DOHH2 (cell line): ENCODE measurements around the gene APLP2.
"Not testable (repeated sequence)": the region's sequence is repeated elsewhere in the genome, so short reads cannot be mapped to it uniquely, and the experiment has no call there.

Experiments
- H3F3A ChIP-seq: fragments of 200-600 bp; sonication (generic), shearing (Covaris generic); 2 replicates; pipeline ENCODE4 v1.6.0; 2016; ENCODE audit warnings: antibody characterized with exemption, mild to moderate bottlenecking; ENCODE audit not compliant: control insufficient read depth, insufficient read depth
- H3K27ac ChIP-seq: fragments of 200-600 bp; sonication (generic); 2 replicates; pipeline ENCODE4 v1.5.1; 2014; ENCODE audit warnings: low read depth, mild to moderate bottlenecking, low read length, moderate library complexity
- H3K27me3 ChIP-seq: fragments of 200-600 bp; sonication (generic); 2 replicates; pipeline ENCODE4 v1.6.1; 2014; ENCODE audit warnings: mild to moderate bottlenecking, low read length, mixed read lengths; ENCODE audit not compliant: control insufficient read depth
- H3K36me3 ChIP-seq: fragments of 200-600 bp; sonication (generic); 2 replicates; pipeline ENCODE4 v1.6.1; 2014; ENCODE audit warnings: mild to moderate bottlenecking, low read length, moderate library complexity, mixed read lengths; ENCODE audit not compliant: control insufficient read depth
- H3K4me1 ChIP-seq: fragments of 200-600 bp; sonication (generic); 2 replicates; pipeline ENCODE4 v1.6.1; 2014; ENCODE audit warnings: mild to moderate bottlenecking, low read length, mixed read lengths; ENCODE audit not compliant: control insufficient read depth
- H3K4me2 ChIP-seq: fragments of 200-600 bp; sonication (generic); 2 replicates; pipeline ENCODE4 v1.6.0; 2014; ENCODE audit warnings: mild to moderate bottlenecking, low read length, moderate library complexity
- H3K4me3 ChIP-seq: fragments of 200-600 bp; sonication (generic); 2 replicates; pipeline ENCODE4 v1.5.1; 2014; ENCODE audit warnings: mild to moderate bottlenecking, low read length, mixed read lengths
- H3K79me2 ChIP-seq: fragments of 200-600 bp; sonication (generic); 2 replicates; pipeline ENCODE4 v1.6.1; 2014; ENCODE audit warnings: mild to moderate bottlenecking, low read length, mixed read lengths; ENCODE audit not compliant: control insufficient read depth
- H3K9me2 ChIP-seq: fragments of 200-600 bp; sonication (generic); replicated peaks from 2 replicates; pipeline ENCODE4 v1.6.1; 2014; ENCODE audit warnings: mild to moderate bottlenecking, low read length, mixed read lengths; ENCODE audit not compliant: control insufficient read depth
- H3K9me3 ChIP-seq: fragments of 200-600 bp; sonication (generic); 2 replicates; pipeline ENCODE4 v1.6.1; 2014; ENCODE audit warnings: antibody characterized with exemption, low read length, mixed read lengths; ENCODE audit not compliant: control insufficient read depth, insufficient read depth
- H4K20me1 ChIP-seq: fragments of 200-600 bp; sonication (generic); 2 replicates; pipeline ENCODE4 v1.6.0; 2014; ENCODE audit warnings: low read depth, mild to moderate bottlenecking, antibody characterized with exemption, low read length, moderate library complexity; ENCODE audit not compliant: control insufficient read depth, insufficient read depth
- CTCF ChIP-seq: fragments of 200-600 bp; sonication (generic); IDR thresholded peaks from one replicate; pipeline ENCODE4 v1.5.1; 2014; ENCODE audit warnings: antibody characterized with exemption, mild to moderate bottlenecking, low read depth, low read length; ENCODE audit not compliant: poor library complexity, severe bottlenecking
- EZH2phosphoT487 ChIP-seq: fragments of 200-600 bp; sonication (generic); IDR thresholded peaks from 2 replicates; pipeline ENCODE4 v1.6.1; 2017; ENCODE audit warnings: borderline replicate concordance, mild to moderate bottlenecking, antibody characterized with exemption, low read length, moderate library complexity, mixed read lengths

The APLP2 gene

DNA sequence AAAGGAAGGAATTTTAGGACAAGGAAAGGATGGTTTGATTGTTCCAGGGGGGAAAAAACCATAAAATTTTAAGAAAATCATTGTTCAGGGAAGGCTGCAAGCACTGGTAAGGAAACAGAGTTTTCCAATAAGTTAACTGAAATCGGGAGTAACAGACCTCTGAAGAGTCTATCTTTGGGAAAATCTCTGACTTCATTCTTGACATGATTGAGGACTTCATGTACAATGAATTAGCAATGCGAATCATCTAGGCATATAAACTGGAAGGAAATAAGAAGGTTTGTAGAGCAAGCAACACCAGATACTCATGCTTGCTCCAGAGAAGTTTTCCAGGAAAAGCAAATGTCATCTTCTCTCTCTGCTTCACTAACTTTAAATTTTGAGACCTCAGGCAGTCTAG lies 18.5 kb downstream of the APLP2 start:
- H3K4me1 ChIP-seq: peaks cover 18% of the 10 kb centered on the region
- no peaks in the 10 kb centered on the region for H3K27me3 ChIP-seq
- H3K79me2 ChIP-seq: peaks cover 75% of the 10 kb centered on the region
- TF ChIP-seq CTCF (no peak), EZH2phosphoT487 (no peak)
- no peaks in the 10 kb centered on the region for H3F3A ChIP-seq
- peaks cover 7% of the 10 kb centered on the region; the same call in 1 of the 2 replicates for H4K20me1 ChIP-seq
- H3K27ac ChIP-seq: no peak overlapping the region
- no peak overlapping the region for H3K4me2 ChIP-seq
- H3K36me3 ChIP-seq: peaks cover 7% of the 10 kb centered on the region
- no peak overlapping the region for H3K4me3 ChIP-seq
- no peaks in the 10 kb centered on the region for H3K9me2 ChIP-seq
- no peaks in the 10 kb centered on the region for H3K9me3 ChIP-seq

DNA sequence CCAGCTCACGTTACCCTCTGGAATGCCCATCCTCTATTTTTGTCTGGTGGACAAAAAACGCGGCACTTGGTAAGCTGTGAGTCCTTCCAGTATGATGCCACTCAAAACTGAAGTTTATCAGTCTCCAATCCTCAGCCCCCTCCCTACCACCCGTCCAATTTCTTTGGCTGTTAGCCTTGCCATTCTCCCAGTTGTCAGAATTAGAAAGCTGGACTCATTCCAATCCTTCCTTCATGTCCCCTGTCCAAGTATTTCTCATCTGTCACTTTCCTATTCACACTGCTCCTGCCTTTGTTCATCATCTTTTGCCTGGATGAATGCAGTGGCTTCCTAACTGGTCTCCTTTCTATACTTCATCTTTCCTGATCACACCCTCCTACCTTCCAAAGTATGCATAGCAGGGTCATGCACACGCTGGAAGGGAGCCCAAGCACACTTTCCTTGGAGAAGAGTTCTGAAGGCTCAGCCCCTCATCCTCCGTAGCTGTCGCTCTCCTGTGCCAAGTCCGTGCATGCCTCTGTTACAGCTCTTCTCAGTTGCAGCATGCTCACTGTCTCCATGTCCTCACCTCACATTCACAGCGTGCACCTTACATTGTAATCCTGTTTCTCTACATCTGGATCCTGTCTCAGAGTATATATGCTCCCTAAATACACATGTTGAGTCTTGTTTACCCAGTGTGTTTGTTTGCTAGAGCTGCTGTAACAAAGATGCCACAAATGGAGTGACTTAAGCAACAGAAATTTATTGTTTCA lies 19.4 kb downstream of the APLP2 start:
- no peak overlapping the region for H3K4me2 ChIP-seq
- H3K4me1 ChIP-seq: peaks cover 18% of the 10 kb centered on the region
- TF ChIP-seq CTCF: no peak
- TF ChIP-seq EZH2phosphoT487: no peak
- peaks cover 71% of the 10 kb centered on the region for H3K79me2 ChIP-seq
- H3K36me3 ChIP-seq: peaks cover 3% of the 10 kb centered on the region
- H3F3A ChIP-seq: no peaks in the 10 kb centered on the region
- H3K27ac ChIP-seq: no peak overlapping the region
- no peaks in the 10 kb centered on the region for H3K9me2 ChIP-seq
- peaks cover 6% of the 10 kb centered on the region; the same call in 1 of the 2 replicates for H4K20me1 ChIP-seq
- no peaks in the 10 kb centered on the region for H3K9me3 ChIP-seq
- no peaks in the 10 kb centered on the region for H3K27me3 ChIP-seq
- H3K4me3 ChIP-seq: no peak overlapping the region

DNA sequence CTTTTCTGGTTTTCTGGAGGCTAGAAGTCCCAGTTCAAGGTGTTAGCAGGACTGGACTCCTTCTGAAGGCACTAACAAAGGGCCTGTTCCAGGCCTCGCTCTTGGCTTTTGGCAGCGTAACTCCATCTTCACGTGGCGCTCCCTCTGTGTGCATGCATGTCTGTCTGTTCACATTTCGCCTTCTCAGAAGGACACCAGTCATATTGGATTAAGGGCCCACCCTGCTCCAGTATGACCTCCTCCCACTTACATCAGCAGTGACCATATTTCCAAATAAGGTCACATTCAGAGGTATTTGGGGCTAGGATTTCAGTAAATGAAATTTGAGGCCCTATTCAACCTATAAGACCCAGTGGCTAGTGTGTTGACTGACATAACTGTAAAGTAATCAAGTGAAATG lies 20.0 kb downstream of the APLP2 start:
- no peak overlapping the region for H3K27ac ChIP-seq
- peaks cover 23% of the 10 kb centered on the region for H3K4me1 ChIP-seq
- no peaks in the 10 kb centered on the region for H3K9me2 ChIP-seq
- no peaks in the 10 kb centered on the region for H3F3A ChIP-seq
- H3K4me2 ChIP-seq: no peak overlapping the region
- no peaks in the 10 kb centered on the region for H3K27me3 ChIP-seq
- no peak for TF ChIP-seq CTCF
- no peak for TF ChIP-seq EZH2phosphoT487
- peaks cover 71% of the 10 kb centered on the region for H3K79me2 ChIP-seq
- no peaks in the 10 kb centered on the region for H3K9me3 ChIP-seq
- H4K20me1 ChIP-seq: peaks cover 6% of the 10 kb centered on the region; the same call in 1 of the 2 replicates
- peaks cover 3% of the 10 kb centered on the region for H3K36me3 ChIP-seq
- no peak overlapping the region for H3K4me3 ChIP-seq

DNA sequence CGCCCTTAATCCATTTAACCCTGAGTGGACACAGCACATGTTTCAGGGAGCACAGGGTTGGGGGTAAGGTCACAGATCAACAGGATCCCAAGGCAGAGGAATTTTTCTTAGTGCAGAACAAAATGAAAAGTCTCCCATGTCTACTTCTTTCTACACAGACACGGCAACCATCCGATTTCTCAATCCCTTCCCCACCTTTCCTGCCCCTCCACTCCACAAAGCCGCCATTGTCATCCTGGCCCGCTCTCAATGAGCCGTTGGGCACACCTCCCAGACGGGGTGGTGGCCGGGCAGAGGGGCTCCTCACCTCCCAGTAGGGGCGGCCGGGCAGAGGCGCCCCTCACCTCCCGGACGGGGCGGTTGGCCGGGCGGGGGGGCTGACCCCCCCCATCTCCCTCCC lies 20.8 kb downstream of the APLP2 start:
- not testable (repeated sequence) for H3K9me3 ChIP-seq, H4K20me1 ChIP-seq, H3K27me3 ChIP-seq, H3K27ac ChIP-seq, H3F3A ChIP-seq, H3K4me2 ChIP-seq, H3K9me2 ChIP-seq, H3K4me3 ChIP-seq, H3K36me3 ChIP-seq
- Histone ChIP-seq H3K4me1 (peaks cover 25% of the 10 kb centered on the region), H3K79me2 (peaks cover 71% of the 10 kb centered on the region)

GRCh38 chr11:130091169-130091568 lies 21.5 kb downstream of the APLP2 start:
- H4K20me1 ChIP-seq: peaks cover 11% of the 10 kb centered on the region; the same call in 1 of the 2 replicates
- H3K9me2 ChIP-seq, H3K9me3 ChIP-seq, H3K27me3 ChIP-seq, H3K4me3 ChIP-seq, H3K4me2 ChIP-seq, H3K36me3 ChIP-seq, H3K27ac ChIP-seq, H3F3A ChIP-seq: not testable (repeated sequence)
- peaks cover 25% of the 10 kb centered on the region for H3K4me1 ChIP-seq
- peaks cover 71% of the 10 kb centered on the region for H3K79me2 ChIP-seq
